A673 (cell line): ENCODE results near the gene CAMK1D. TPM values are rescaled to one million over a fixed set of nuclear protein-coding genes. Genes with fewer than 3 reads are reported as not detected.

ENCODE experiments used
- BruUV-seq: library from RNA; stranded (reverse); fragments of 400-500 nt; replicated peaks from 2 replicates; lab custom pipeline; 2021; lab: Mats Ljungman, UMichigan
- CTCF ChIA-PET: fragments of 300-600 bp; sonication (Branson Sonifier 250); formaldehyde crosslinking; loops from one replicate; lab custom pipeline; 2022; ENCODE audit warnings: antibody characterized with exemption; lab: Charles Lee
- POLR2A ChIA-PET: fragments of 300-600 bp; sonication (Branson Sonifier 250); formaldehyde crosslinking; loops from one replicate; lab custom pipeline; 2022; ENCODE audit warnings: antibody characterized with exemption; ENCODE audit not compliant: low non-redundant PET; lab: Charles Lee
- DNase-seq: peaks from one replicate; pipeline ENCODE4 v3.0.0-alpha.2; 2015; ENCODE audit warnings: low spot score
- H3K27ac ChIP-seq: fragments of 200-600 bp; sonication (generic); 2 replicates; pipeline ENCODE4 v1.5.1; 2016; ENCODE audit warnings: mixed run types, low read depth, mild to moderate bottlenecking, mixed read lengths, antibody characterized with exemption, low read length; ENCODE audit not compliant: poor library complexity, severe bottlenecking
- H3K27me3 ChIP-seq: fragments of 200-600 bp; sonication (generic); replicated peaks from 2 replicates; pipeline ENCODE4 v1.6.1; 2017; ENCODE audit warnings: mixed run types, low read depth, mild to moderate bottlenecking, mixed read lengths, antibody characterized with exemption, low read length; ENCODE audit not compliant: insufficient read depth, poor library complexity
- H3K36me3 ChIP-seq: fragments of 200-600 bp; sonication (generic); 2 replicates; pipeline ENCODE4 v1.6.1; 2016; ENCODE audit warnings: mixed run types, mild to moderate bottlenecking, mixed read lengths, antibody characterized with exemption, low read length; ENCODE audit not compliant: insufficient read depth, poor library complexity, severe bottlenecking
- H3K4me1 ChIP-seq: fragments of 200-600 bp; sonication (generic); 2 replicates; pipeline ENCODE4 v1.6.1; 2017; ENCODE audit warnings: mixed run types, mild to moderate bottlenecking, mixed read lengths, antibody characterized with exemption, low read length; ENCODE audit not compliant: insufficient read depth, poor library complexity, severe bottlenecking
- H3K4me3 ChIP-seq: fragments of 200-600 bp; sonication (generic); 2 replicates; pipeline ENCODE4 v1.5.1; 2016; ENCODE audit warnings: low read depth, mixed run types, mild to moderate bottlenecking, mixed read lengths, low read length; ENCODE audit not compliant: poor library complexity, severe bottlenecking
- H3K9me3 ChIP-seq: fragments of 200-600 bp; sonication (generic); 2 replicates; pipeline ENCODE4 v1.6.1; 2016; ENCODE audit warnings: mixed run types, low read depth, mild to moderate bottlenecking, mixed read lengths, antibody characterized with exemption, low read length; ENCODE audit not compliant: poor library complexity, severe bottlenecking
- EZH2 ChIP-seq: fragments of 200-600 bp; sonication (generic); IDR thresholded peaks from 2 replicates; pipeline ENCODE4 v1.6.1; 2017; ENCODE audit warnings: borderline replicate concordance, low read depth, mild to moderate bottlenecking, mixed read lengths, antibody characterized with exemption, low read length; ENCODE audit not compliant: poor library complexity, severe bottlenecking
- intact Hi-C: fragments of 100-400 bp; cut with micrococcal nuclease; formaldehyde crosslinking; loops from one replicate; pipeline ENCODE4 v1.10.0; 2022; ENCODE audit not compliant: unreplicated experiment
- total RNA-seq: library from RNA; stranded (reverse); gene quantifications from 2 replicates; pipeline ENCODE4 v1.2.3, GENCODE V29; 2021
- TF ChIP-seq, protein P1 (sequence below): fragments of 300-800, 200-600 bp; sonication (generic); conservative IDR thresholded peaks from 2 replicates; pipeline ENCODE4 v1.5.1; 2017; ENCODE audit warnings: low read depth, mild to moderate bottlenecking, antibody characterized with exemption, low read length, moderate library complexity, mixed read lengths

Gene CAMK1D
- total RNA-seq, 1 experiment from 2014 or later = 23.7 TPM

DNA sequence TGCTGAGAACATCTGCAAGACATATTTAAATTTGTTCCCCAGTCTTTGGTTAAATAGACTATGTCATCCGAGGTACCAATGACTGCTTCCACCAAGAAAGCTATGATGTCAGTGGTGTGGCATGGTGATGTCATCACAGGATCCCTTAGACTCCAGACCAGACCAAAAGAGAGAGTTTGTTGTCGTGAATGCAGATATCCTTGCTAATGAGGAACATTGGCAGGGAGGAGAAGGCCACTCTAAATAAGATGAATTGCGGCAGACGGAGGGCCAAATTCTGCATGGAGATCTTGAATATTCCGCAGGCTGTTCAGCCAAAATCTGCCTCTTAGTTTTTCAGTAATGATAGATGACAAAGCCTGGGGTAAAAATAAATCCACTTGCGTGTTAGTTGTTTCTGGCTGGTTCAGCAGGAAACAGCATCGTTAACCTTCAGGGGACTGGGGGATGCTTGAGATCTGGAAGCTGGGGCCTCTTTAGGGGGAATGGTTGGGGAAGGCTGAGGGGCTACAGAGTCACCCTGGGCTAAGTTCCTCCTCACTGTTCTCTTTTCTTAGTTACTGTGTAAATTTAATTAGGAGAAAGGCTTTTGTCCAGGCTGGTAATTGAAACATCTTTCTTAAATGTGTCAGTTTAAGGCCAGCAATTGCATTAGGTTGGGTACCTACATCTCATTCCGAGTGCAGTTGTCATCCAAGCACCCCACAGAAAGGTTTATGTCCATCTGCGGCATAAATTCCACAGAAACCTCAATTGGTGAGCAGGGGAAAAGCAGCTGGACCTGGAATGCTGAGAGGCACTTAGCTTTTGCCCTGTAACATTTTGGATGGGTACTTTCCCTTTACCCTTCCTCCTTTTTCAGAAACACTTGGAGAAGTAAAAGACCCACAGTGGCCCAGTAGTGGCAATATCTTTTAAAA lies 11.6 kb upstream of the CAMK1D start:
- H3K36me3 ChIP-seq = no peaks in the 10 kb centered on the region
- no peak for TF ChIP-seq EZH2
- TF ChIP-seq, protein P1, sequence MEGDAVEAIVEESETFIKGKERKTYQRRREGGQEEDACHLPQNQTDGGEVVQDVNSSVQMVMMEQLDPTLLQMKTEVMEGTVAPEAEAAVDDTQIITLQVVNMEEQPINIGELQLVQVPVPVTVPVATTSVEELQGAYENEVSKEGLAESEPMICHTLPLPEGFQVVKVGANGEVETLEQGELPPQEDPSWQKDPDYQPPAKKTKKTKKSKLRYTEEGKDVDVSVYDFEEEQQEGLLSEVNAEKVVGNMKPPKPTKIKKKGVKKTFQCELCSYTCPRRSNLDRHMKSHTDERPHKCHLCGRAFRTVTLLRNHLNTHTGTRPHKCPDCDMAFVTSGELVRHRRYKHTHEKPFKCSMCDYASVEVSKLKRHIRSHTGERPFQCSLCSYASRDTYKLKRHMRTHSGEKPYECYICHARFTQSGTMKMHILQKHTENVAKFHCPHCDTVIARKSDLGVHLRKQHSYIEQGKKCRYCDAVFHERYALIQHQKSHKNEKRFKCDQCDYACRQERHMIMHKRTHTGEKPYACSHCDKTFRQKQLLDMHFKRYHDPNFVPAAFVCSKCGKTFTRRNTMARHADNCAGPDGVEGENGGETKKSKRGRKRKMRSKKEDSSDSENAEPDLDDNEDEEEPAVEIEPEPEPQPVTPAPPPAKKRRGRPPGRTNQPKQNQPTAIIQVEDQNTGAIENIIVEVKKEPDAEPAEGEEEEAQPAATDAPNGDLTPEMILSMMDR = no peak
- no peaks in the 10 kb centered on the region for H3K9me3 ChIP-seq
- intact Hi-C loops = no loop called here
- no peak for DNase-seq
- BruUV-seq = no TSS peak
- H3K27me3 ChIP-seq = no peaks in the 10 kb centered on the region
- ChIA-PET CTCF (interaction anchor here (0.6 kb wide), 1 partner anchor 11 kb away, joined by 6 read pairs; no protein-coding TSS in a partner anchor), POLR2A (no interaction called here)
- H3K4me1 ChIP-seq = peaks cover 12% of the 10 kb centered on the region
- no peak overlapping the region for H3K4me3 ChIP-seq
- no peak overlapping the region for H3K27ac ChIP-seq

DNA sequence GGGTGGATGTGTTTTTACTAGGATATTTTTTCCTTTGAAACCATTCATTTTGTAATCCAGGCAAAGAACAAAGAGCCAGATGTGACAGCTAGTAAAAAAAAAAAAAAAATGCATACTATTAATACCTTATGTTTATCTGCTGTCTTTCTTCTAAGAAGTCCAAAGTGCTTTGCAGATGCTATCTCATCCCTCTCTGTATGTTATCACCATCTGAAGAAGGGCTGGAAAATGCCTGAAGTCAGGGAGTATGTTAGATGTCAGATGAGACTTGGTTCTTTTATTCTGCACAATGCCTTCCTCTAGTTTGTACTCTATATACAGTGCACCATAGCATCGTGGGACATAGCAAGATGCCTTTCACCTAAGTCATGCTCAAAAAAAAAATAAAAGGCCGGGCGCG lies 10.4 kb upstream of the CAMK1D start:
- peaks cover 3% of the 10 kb centered on the region for H3K4me1 ChIP-seq
- H3K27ac ChIP-seq = no peak overlapping the region
- ChIA-PET POLR2A (no interaction called here), CTCF (interaction anchor here (0.7 kb wide), 1 partner anchor 212 kb away, joined by 4 read pairs; no protein-coding TSS in a partner anchor)
- H3K9me3 ChIP-seq = no peaks in the 10 kb centered on the region
- no peak for TF ChIP-seq EZH2
- TF ChIP-seq, protein P1 = no peak
- no peak for DNase-seq
- no TSS peak for BruUV-seq
- no peak overlapping the region for H3K4me3 ChIP-seq
- intact Hi-C loops = no loop called here
- H3K36me3 ChIP-seq = no peaks in the 10 kb centered on the region
- H3K27me3 ChIP-seq = no peaks in the 10 kb centered on the region

DNA sequence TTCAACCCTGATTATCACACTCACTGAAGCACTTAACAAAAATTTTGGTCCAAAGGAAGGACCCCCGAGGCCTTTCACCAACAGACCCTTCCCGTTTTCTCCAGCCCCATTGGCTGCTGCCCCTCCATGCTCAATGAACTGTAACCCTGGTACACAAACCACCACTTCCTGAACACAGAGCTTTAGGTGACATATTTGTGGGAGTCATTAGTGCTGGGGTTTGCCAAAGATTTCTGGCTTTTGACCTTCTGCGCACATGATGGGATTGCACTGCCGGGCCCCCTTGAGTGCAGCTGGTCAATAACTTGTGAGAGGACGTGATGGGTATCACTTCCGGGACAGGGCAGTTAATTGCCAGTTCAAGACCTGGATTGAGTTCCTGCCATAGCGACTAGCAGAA lies 9.0 kb upstream of the CAMK1D start:
- Histone ChIP-seq H3K4me3 (no peak overlapping the region), H3K27me3 (no peaks in the 10 kb centered on the region), H3K36me3 (no peaks in the 10 kb centered on the region), H3K9me3 (no peaks in the 10 kb centered on the region), H3K4me1 (no peaks in the 10 kb centered on the region), H3K27ac (no peak overlapping the region)
- DNase-seq = no peak
- CTCF ChIA-PET = no interaction called here
- no peak for TF ChIP-seq EZH2
- TF ChIP-seq, protein P1 = no peak
- intact Hi-C loops = loop anchor here (10.0 kb wide), 1 partner anchor 364 kb away; no protein-coding TSS in a partner anchor
- POLR2A ChIA-PET = no interaction called here
- no TSS peak for BruUV-seq
